K562 (cell line): ENCODE measurements around the gene TIMP1. TPM values are rescaled to one million over a fixed set of nuclear protein-coding genes. Genes with fewer than 3 reads are reported as not detected.

Experiments used
- ADNP ChIP-seq: fragments of 200-800 bp; sonication (Bioruptor generic); IDR thresholded peaks from 2 replicates; pipeline ENCODE4 v1.6.1; 2016; ENCODE audit warnings: missing genetic modification characterization, missing compliant biosample characterization
- BCOR ChIP-seq: fragments of 450-650 bp; IDR thresholded peaks from 2 replicates; pipeline ENCODE4 v1.6.1; 2016
- CAMTA2 ChIP-seq: fragments of 250-450 bp; sonication (Bioruptor Pico); conservative IDR thresholded peaks from 2 replicates; pipeline ENCODE4 v1.5.1; 2022
- CHD2 ChIP-seq: IDR thresholded peaks from 2 replicates; pipeline ENCODE4 v1.6.1; 2011; ENCODE audit warnings: low read depth, low read length
- CTBP1 ChIP-seq: fragments of 450-650 bp; IDR thresholded peaks from 2 replicates; pipeline ENCODE4 v1.6.1; 2016; ENCODE audit warnings: borderline replicate concordance
- EHMT2 ChIP-seq: fragments of 450-650 bp; IDR thresholded peaks from 2 replicates; pipeline ENCODE4 v1.6.1; 2018; ENCODE audit warnings: antibody characterized with exemption
- ETV5 ChIP-seq: sonication (generic); formaldehyde crosslinking; IDR thresholded peaks from 2 replicates; pipeline ENCODE4 v1.4.0; 2020; ENCODE audit warnings: low read depth, mild to moderate bottlenecking, missing genetic modification reagents
- FOS ChIP-seq: IDR thresholded peaks from 3 replicates; pipeline ENCODE4 v1.6.1; 2011; ENCODE audit not compliant: insufficient read length; ENCODE audit errors: extremely low read depth
- HLTF ChIP-seq: fragments of 450-650 bp; IDR thresholded peaks from 2 replicates; pipeline ENCODE4 v1.6.1; 2016
- HNRNPLL ChIP-seq: fragments of 200-400 bp; formaldehyde crosslinking; IDR thresholded peaks from 2 replicates; pipeline ENCODE4 v1.6.1; 2017; ENCODE audit warnings: low read length, low read depth, mild to moderate bottlenecking; ENCODE audit not compliant: poor library complexity, severe bottlenecking
- KLF1 ChIP-seq: fragments of 450-650 bp; IDR thresholded peaks from 2 replicates; pipeline ENCODE4 v1.6.1; 2016; ENCODE audit warnings: missing genetic modification characterization, missing compliant biosample characterization
- LEF1 ChIP-seq: fragments of 450-650 bp; IDR thresholded peaks from 2 replicates; pipeline ENCODE4 v1.6.1; 2016; ENCODE audit warnings: mild to moderate bottlenecking
- NCOR1 ChIP-seq: fragments of 450-650 bp; IDR thresholded peaks from 2 replicates; pipeline ENCODE4 v1.6.1; 2016; ENCODE audit warnings: mild to moderate bottlenecking, moderate library complexity
- NFIC ChIP-seq: fragments of 450-650 bp; IDR thresholded peaks from 2 replicates; pipeline ENCODE4 v1.6.1; 2017; ENCODE audit warnings: mild to moderate bottlenecking, inconsistent platforms
- RBM34 ChIP-seq: fragments of 200-400 bp; formaldehyde crosslinking; IDR thresholded peaks from 2 replicates; pipeline ENCODE4 v1.6.1; 2018; ENCODE audit warnings: low read length, borderline replicate concordance; ENCODE audit not compliant: insufficient read depth
- SAP30 ChIP-seq: fragments of 200-600 bp; sonication (generic); IDR thresholded peaks from 2 replicates; pipeline ENCODE4 v1.6.1; 2012; ENCODE audit warnings: borderline replicate concordance, low read depth, mild to moderate bottlenecking, moderate library complexity, low read length, control low read depth, inconsistent platforms; ENCODE audit not compliant: insufficient read depth, poor library complexity, severe bottlenecking
- SOX6 ChIP-seq: fragments of 450-650 bp; IDR thresholded peaks from 2 replicates; pipeline ENCODE4 v1.6.1; 2014; ENCODE audit warnings: mild to moderate bottlenecking
- XRCC3 ChIP-seq: fragments of 450-650 bp; IDR thresholded peaks from 2 replicates; pipeline ENCODE4 v1.6.1; 2017; ENCODE audit warnings: mild to moderate bottlenecking, moderate library complexity
- ZBTB34 ChIP-seq: fragments of 250-450 bp; sonication (Bioruptor Pico); IDR thresholded peaks from 2 replicates; pipeline ENCODE4 v1.8.0; 2021; ENCODE audit warnings: mild to moderate bottlenecking, moderate library complexity
- ZFX ChIP-seq: sonication (generic); formaldehyde crosslinking; IDR thresholded peaks from 2 replicates; pipeline ENCODE4 v1.8.0; 2022; ENCODE audit warnings: mild to moderate bottlenecking, missing genetic modification reagents, moderate library complexity
- ZNF174 ChIP-seq: fragments of 250-450 bp; sonication (Bioruptor Pico); IDR thresholded peaks from 2 replicates; pipeline ENCODE4 v1.4.0; 2020; ENCODE audit warnings: mild to moderate bottlenecking
- ZNF274 ChIP-seq: IDR thresholded peaks from 2 replicates; pipeline ENCODE4 v1.6.1; 2011; ENCODE audit warnings: low read depth, mild to moderate bottlenecking, low read length, moderate library complexity, borderline replicate concordance
- ZNF282 ChIP-seq: sonication (generic); formaldehyde crosslinking; IDR thresholded peaks from 2 replicates; pipeline ENCODE4 v1.8.1; 2023; ENCODE audit warnings: missing genetic modification reagents
- ZNF408 ChIP-seq: fragments of 250-450 bp; sonication (Bioruptor Pico); IDR thresholded peaks from 2 replicates; pipeline ENCODE4 v1.4.0; 2020; ENCODE audit warnings: low read depth, mild to moderate bottlenecking, moderate library complexity
- polyA plus RNA-seq, 8 experiments: library from polyadenylated mRNA; depleted of rRNA in 4 of 8; stranded (reverse) in 5 of 8; unstranded in 3 of 8; fragments of >200 nt; fragmentation: Nextera tagmentation in 2 of 8; fragmentation: Illumina TruSeq in 1 of 8; extraction: Ambion mirVana in 2 of 8; extraction: Trizol in 1 of 8; gene quantifications; 2 replicates each; pipeline versions ENCODE4 v1.2.1 to v1.2.3, GENCODE V29; 2011 to 2014; ENCODE audit warnings: inconsistent platforms in 1 of 8, missing spikeins in 1 of 8
- total RNA-seq, 7 experiments: library from RNA; depleted of rRNA in 6 of 7; stranded (reverse); fragments of >200 nt in 6 of 7; fragmentation: Illumina TruSeq in 2 of 7; extraction: Trizol in 2 of 7; gene quantifications; 2 replicates each; pipeline versions ENCODE4 v1.2.1 to v1.2.3, GENCODE V29; 2011 to 2021; ENCODE audit warnings: low replicate concordance in 1 of 7
- TF ChIP-seq, protein P1 (sequence below): fragments of 450-650 bp; formaldehyde crosslinking; IDR thresholded peaks from 2 replicates; pipeline ENCODE4 v1.4.0; 2022; ENCODE audit warnings: missing genetic modification characterization
- TF ChIP-seq, protein P2 (sequence below), 2 experiments: fragments of 450-650 bp in 1 of 2; sonication (generic) in 1 of 2; formaldehyde crosslinking; conservative IDR thresholded peaks; 2 replicates each; pipeline versions ENCODE4 v1.4.0 to v1.8.1; 2020 to 2022; ENCODE audit warnings: mild to moderate bottlenecking in 1 of 2, missing genetic modification reagents in 1 of 2

Gene TIMP1
- total and polyA plus RNA-seq, 9 of the 15 experiments (the other 6 are each of a cell fraction or from before 2014, with no cell fraction given) = 115 to 699 (median 273) TPM

DNA sequence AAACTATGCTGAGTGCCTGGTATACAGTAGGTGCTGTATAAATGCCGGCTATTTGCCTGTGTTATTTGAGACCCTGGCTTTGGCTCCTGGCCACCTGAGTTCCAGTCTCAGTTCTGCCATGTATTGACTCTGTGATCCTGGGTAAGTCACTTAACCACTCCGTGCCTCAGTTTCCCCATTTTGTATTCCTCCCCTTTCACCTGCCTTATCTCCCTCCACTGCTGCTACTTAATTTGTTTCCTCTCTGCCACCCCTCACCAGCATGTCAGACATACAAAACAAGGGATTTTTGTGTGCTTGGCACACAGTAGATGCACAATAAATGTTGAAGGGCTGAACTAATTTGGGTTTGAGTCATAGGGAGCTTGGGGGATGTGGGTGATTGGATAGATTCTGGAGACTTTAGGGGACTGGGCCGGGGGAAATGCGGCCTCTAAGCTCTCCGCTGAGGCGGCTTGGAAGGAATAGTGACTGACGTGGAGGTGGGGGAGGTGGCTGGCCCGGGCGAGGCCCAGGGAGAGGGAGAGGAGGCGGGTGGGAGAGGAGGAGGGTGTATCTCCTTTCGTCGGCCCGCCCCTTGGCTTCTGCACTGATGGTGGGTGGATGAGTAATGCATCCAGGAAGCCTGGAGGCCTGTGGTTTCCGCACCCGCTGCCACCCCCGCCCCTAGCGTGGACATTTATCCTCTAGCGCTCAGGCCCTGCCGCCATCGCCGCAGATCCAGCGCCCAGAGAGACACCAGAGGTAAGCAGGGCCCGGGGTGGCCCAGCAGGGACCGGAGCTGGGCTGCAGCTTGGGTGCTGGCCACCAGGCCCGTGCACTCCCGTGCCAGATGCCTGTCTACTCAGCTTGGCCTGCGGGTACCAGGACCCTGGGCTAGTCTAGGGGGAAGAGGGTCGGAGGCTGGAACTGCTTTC, at the start of gene TIMP1 (continued):
- TF ChIP-seq ZBTB34 (CRISPR knock-in tag) (no peak), NFIC (no peak; the same call in 1 of the 2 replicates), BCOR (peak; percentile 99), ETV5 (CRISPR knock-in tag) (0 out of 2 replicates have a peak, but pooled peaks have one; percentile 45), CAMTA2 (CRISPR knock-in tag) (no peak), SOX6 (no peak), NCOR1 (0 out of 2 replicates have a peak, but pooled peaks have one; percentile 20), KLF1 (tag) (0 out of 2 replicates have a peak, but pooled peaks have one; percentile 19), RBM34 (no peak), HNRNPLL (peak; percentile 77), ADNP (tag) (peak; percentile 82; the same call in 1 of the 2 replicates), ZNF282 (CRISPR knock-in tag) (no peak), CHD2 (no peak), ZNF274 (no peak), SAP30 (no peak), ZNF174 (no peak), HLTF (no peak), XRCC3 (no peak), ZNF408 (CRISPR knock-in tag) (no peak), LEF1 (peak; percentile 76), FOS (no peak), ZFX (CRISPR knock-in tag) (peak; percentile 96), CTBP1 (peak; percentile 71; the same call in 1 of the 2 replicates), EHMT2 (no peak)
- TF ChIP-seq, protein P1, sequence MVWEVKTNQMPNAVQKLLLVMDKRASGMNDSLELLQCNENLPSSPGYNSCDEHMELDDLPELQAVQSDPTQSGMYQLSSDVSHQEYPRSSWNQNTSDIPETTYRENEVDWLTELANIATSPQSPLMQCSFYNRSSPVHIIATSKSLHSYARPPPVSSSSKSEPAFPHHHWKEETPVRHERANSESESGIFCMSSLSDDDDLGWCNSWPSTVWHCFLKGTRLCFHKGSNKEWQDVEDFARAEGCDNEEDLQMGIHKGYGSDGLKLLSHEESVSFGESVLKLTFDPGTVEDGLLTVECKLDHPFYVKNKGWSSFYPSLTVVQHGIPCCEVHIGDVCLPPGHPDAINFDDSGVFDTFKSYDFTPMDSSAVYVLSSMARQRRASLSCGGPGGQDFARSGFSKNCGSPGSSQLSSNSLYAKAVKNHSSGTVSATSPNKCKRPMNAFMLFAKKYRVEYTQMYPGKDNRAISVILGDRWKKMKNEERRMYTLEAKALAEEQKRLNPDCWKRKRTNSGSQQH (CRISPR knock-in tag) = no peak
- TF ChIP-seq, protein P2, sequence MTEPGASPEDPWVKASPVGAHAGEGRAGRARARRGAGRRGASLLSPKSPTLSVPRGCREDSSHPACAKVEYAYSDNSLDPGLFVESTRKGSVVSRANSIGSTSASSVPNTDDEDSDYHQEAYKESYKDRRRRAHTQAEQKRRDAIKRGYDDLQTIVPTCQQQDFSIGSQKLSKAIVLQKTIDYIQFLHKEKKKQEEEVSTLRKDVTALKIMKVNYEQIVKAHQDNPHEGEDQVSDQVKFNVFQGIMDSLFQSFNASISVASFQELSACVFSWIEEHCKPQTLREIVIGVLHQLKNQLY (CRISPR knock-in tag; conservative IDR thresholded peaks at IDR 0.05) = no peak
